SIG-M5 (cell line): ENCODE measurements around the gene LRRC3B.

Source experiments
- DNase-seq: peaks from one replicate; lab custom pipeline; 2025; lab: John Stamatoyannopoulos, UW

Gene LRRC3B

DNA sequence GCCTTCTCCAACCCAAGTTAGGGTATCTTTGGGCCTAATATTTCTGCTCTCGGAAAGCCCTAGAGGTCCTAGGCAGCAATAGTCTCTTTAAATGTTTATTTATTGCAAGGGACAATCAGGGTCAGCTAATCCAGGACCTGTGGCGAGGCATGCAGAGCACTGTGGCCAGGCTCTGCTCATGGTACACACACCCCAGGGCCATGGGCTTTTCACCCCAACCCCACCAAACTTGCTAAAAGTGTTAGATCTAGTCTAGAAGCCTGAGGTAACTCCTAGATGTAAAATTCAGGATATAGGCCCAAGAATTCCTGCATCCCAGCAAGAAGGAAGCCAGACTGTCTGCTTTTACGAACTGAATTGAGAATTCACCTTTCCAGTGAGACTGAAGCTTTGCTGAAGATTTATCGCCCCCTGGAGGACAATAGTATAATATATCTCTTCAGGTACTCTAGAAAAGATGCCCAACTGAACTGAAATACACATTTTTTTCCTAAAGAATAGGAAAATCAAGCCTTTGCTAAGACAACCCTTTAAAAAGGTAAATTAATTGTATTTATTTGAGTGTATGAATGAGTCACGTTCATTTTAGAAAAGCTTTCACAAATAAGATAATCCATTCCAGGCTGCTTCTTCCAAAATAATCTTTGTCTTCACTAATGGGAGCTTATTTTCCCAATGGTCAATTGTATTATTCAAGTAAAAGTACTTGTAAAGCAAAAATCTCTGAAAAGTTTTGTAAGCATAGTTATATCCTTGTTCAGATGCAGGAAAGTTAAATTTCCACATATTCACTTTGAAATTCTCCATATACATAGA is 89.8 kb downstream of the LRRC3B start:
- no peak for DNase-seq

DNA sequence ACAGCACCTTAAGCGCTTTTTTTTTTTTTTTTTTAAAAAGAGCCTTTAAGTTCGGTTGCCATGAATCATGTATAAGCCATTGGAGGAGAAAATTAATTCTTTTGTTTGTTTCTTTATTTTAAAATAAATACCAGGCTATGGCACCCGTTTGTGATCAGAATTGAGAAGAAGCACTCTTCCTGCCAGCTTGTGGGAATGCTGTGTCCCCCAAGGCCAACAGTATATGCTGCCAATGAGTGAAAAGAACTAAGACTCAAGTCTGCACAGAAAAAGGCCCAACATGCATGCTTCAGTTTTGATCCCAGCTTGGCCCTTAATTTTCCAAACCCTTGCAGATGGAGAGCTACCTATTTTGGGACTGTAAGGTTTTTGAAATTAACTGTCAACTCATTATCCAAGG is 90.5 kb downstream of the LRRC3B start:
- DNase-seq: no peak

DNA sequence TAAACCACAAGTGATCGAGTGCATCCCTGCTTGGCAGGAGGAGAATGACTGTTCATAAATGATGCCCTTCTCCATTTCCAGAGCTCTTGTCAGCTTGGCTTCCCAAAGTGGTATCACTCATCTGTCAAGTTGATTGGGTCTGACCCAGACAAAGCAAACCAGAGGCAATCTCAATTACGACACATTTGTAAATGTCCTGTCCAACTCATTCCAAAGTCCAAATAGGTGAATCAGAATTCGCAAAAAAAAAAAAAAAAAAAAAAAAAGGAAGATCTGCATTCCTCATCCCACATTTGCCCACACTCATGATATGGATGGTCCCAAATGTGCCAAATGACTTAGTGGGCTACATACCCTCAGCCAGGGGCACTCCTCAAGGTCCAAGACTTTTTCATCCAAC is 91.9 kb downstream of the LRRC3B start:
- DNase-seq: no peak

DNA sequence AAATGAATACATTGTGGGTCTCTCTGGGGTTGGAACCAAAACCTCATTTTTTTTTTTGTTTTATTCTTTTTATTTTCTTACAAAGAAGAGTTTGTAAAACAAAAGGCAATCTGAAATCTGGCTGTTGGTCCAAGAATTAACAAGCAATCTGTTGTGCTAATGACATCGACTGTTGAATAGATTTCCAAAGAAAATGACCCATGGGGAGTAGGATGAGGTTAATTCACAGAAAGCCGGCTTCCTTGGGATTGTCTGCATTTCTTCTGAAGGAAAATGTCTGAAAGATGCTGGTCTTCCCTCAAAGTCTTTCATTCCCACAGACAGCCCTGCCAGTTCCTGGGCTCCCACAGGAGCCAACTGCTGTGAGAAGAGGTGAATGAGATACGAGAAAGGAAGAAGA is 92.9 kb downstream of the LRRC3B start:
- DNase-seq: no peak

DNA sequence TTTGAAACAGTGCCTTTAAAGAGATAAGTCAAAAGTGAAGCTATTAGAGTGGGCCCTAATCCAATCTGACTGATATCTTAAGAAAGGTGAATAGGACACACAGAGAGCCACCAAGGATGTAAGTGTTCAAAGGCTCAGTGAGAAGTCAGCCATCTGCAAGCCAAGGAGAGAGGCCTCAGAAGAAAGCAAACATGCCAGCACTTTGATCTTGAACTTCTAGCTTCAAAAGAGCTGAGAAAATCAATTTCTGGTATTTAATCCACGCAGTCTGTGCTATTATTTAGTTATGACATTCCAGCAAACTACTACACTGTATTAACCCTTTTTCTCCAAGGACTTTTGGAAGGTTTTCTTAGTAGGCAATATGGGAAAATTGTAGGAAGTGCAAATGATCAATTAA is 95.7 kb downstream of the LRRC3B start:
- DNase-seq: no peak

DNA sequence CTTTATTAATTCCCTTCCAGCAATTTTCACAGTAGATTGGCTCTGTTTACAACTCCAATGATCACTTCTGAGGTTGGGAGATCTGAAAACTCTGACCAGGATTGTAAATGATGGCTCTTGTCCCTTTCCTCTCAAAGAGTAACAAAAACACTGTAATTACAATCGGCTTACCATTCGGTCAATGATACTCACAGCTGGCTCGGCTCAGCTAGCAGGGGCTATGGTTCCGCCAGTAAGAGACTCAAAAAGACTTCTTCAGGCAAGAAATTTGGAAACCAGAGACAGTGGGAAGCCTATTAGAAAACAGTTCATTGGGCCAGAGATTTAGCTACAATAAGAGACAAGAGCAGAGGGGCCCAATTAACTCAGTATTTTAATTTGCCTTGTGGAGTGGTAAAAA is 96.6 kb downstream of the LRRC3B start:
- DNase-seq: no peak

DNA sequence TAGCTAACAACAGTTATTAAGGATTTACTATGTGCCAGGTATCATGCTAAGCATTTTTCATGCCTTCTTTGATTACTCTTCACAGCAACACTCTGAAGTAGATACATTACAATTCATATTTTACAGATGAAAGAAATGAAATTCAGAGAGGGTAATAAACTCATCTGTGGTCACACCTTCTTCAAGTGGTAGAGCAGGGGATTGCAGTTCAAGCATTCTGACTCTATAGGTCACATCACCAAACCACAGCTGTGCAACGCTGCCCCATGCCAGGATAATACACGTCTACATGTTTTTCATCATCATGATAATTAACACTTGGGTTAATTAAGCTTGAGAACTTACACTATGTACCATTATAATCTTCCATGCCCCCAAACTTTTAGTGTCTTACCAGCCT is 98.5 kb downstream of the LRRC3B start:
- DNase-seq: no peak

DNA sequence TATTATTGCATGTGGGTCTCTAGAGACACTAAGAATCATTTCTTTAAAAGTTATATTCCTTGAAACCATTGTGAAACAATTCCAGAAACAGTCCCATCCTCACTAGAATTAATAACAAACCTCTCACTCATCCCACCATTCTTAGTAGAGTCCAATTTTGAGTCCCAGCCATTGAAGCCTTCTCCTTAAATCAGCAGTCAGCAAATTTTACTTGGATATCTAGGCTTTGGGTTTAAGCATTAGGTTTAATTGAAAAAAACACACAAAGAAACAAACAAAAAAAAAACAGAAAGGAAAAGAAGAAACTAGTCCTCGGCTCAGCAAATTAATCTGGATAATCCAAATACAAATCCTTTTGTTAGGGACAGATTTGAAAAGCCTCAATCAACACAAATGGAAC is 109.3 kb downstream of the LRRC3B start:
- DNase-seq: no peak

DNA sequence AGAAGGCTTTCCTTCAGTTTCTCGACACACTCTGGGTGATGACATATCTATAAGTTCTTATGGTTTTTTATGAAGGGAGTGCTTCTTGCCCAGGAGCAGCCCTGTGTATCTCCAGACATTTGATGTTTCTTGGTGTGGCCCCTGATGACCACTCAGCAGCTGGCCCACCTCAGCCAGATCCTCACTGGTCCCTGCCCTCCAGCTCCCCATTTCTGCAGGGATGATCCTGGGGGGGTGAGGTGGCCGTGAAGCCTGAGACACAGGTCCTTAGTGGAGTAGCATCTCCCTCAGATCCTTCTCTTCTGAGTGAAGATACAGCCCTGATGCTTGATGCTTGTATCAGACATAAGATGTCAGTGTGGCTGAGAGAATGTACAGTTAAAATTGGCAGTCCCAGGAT is 127.7 kb downstream of the LRRC3B start:
- no peak for DNase-seq

DNA sequence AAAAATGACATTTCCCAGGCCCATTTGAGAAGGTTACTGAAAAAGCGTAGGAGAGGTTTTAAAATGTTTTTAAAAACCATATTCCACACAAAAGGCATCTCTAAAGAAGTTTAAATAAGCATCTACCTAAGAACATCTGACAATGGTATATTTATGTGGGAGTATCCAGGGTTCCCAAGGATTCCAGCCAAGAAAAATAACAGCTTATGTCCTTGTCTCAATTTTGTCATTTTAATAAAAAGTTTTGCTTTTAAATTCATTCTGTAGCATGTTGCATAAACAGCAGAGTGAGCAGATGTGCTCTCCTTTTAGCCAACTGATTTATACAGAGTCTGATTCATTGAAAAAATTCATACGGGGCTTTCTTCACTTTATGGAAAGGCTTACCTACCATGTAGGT is 129.9 kb downstream of the LRRC3B start:
- DNase-seq: no peak

DNA sequence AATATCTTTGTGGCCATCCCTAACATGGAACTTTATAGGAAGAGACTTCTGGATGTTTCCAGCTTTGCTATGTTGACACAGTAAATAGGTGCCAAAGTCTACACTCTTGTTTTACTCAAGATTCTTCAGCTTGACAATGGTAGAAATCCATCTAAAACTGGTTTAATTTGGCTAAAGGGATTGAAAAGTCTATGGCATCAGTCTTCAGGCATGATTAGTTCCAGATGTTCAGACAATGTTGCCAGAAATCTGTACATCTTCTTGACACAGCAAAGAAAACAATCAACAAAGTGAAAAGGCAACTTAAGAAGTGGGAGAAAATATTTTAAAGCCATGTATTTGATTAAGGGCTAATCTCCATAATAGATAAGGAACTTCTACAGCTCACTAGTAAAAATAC is 130.5 kb downstream of the LRRC3B start:
- no peak for DNase-seq

DNA sequence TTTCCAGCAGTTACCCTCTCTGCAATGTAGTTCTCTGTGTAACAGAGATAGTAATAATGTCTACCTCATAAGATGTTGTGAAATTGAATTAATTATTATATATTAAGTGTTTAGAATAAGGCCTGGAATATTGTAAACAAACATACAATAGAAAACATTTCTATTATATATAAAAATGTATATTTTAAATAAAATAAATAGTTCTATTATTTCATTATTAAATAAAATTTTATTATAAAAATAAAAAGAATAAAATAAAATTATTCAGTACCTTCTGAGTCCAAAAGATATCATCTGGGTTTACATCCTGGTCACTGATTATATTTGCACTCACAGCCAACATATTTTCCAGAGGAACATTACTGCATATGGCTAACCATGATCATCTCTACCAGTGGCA is 135.4 kb downstream of the LRRC3B start:
- DNase-seq: no peak
